Tibial nerve (tissue), 4 donors: Measurements from ENCODE around the gene UBTD1. TPM values are rescaled to one million over a fixed set of nuclear protein-coding genes. Genes with fewer than 3 reads are reported as not detected.
A peak's percentile ranks its signal among the peaks of the same experiment; 100 is the strongest.

ENCODE experiments used
- DNase-seq, 2 donors: peaks; one replicate each; pipeline ENCODE4 v3.0.0-alpha.2; 2019; ENCODE audit warnings: low spot score in 2 of 2
- H3K27ac ChIP-seq, 4 donors: fragments of 200-600 bp; sonication (generic) in 3 of 4; one replicate each; pipeline ENCODE4 v1.5.1; 2017 to 2019; ENCODE audit warnings: mild to moderate bottlenecking in 1 of 4
- H3K27me3 ChIP-seq, 2 donors: fragments of 200-600 bp; sonication (generic) in 1 of 2; one replicate each; pipeline versions ENCODE4 v1.5.1 to v1.6.0; 2017 to 2019
- H3K36me3 ChIP-seq, 3 donors: fragments of 200-600 bp; sonication (generic); one replicate each; pipeline ENCODE4 v1.5.1; 2018 to 2019
- H3K4me1 ChIP-seq, 4 donors: fragments of 200-600 bp; sonication (generic) in 3 of 4; one replicate each; pipeline ENCODE4 v1.5.1; 2017 to 2019
- H3K4me3 ChIP-seq, 4 donors: fragments of 200-600 bp; sonication (generic) in 3 of 4; one replicate each; pipeline ENCODE4 v1.5.1; 2017 to 2019; ENCODE audit warnings: mild to moderate bottlenecking in 1 of 4, moderate library complexity in 1 of 4
- H3K9me3 ChIP-seq, 4 donors: fragments of 200-600 bp; sonication (generic) in 3 of 4; one replicate each; pipeline ENCODE4 v1.5.1; 2017 to 2019
- EP300 ChIP-seq, 2 donors: sonication (generic); formaldehyde crosslinking; IDR thresholded peaks; one replicate each; pipeline ENCODE4 v1.6.1; 2017; ENCODE audit warnings: antibody characterized with exemption in 2 of 2, mild to moderate bottlenecking in 1 of 2
- POLR2A ChIP-seq, 2 donors: fragments of 450-650 bp; IDR thresholded peaks; one replicate each; pipeline ENCODE4 v1.6.1; 2017; ENCODE audit warnings: antibody characterized with exemption in 2 of 2, mild to moderate bottlenecking in 2 of 2, moderate library complexity in 2 of 2
- WGBS, 2 donors: methylation state at CpG; one replicate each; pipeline ENCODE4 v1.1.5; 2018; 5-methylcytosine and 5-hydroxymethylcytosine counted together
- total RNA-seq, 4 donors: library from RNA; depleted of rRNA; stranded (reverse); fragments of >200 nt; gene quantifications; one replicate each; pipeline ENCODE4 v1.1.0, GENCODE V29; 2016
- TF ChIP-seq, protein P1 (sequence below), 5 experiments: fragments of 200-600 bp in 3 of 5; fragments of 450-650 bp in 2 of 5; sonication (generic) in 3 of 5; IDR thresholded peaks; one replicate each; pipeline ENCODE4 v1.5.1; 2016 to 2019; ENCODE audit warnings: antibody characterized with exemption in 5 of 5, mild to moderate bottlenecking in 3 of 5, moderate library complexity in 2 of 5

Gene UBTD1
- total RNA-seq, 4 donors from 2014 or later: 9.4 to 17.1 (median 16.5) TPM

DNA sequence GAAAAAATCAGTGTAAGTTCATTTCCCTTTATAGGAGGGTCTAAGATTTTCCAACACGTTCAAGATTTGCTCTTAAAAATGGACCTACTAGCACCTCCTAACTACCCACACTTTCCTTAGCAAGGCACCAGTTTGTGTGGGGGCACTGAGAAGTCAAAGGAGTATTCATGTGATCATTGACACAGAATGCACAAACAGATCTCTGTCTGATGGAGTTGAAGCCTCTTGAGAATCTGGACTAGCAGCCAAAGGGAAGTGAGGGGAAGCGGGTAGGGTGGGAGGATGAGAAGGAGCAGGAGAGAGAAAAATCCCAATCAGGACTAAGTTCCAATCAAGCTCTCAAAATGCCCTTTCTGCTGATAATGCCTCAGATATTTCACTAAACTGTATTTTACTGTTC is 4.6 kb upstream of the UBTD1 start:
- Histone ChIP-seq H3K4me1 (peaks cover 0 to 72% (median 31%) of the 10 kb centered on the region in 4 donors), H3K27ac (peak overlapping the region in 2 of 4 donors; percentile 68 to 73), H3K9me3 (no peaks in the 10 kb centered on the region), H3K36me3 (peaks cover 0 to 3% (median 0%) of the 10 kb centered on the region in 3 donors), H3K4me3 (no peak overlapping the region), H3K27me3 (no peaks in the 10 kb centered on the region)
- 15 to 18% methylated on average over 2 of the region's 2 CpGs for WGBS, 2 donors
- no peak for TF ChIP-seq POLR2A (IDR thresholded peaks at IDR 0.05)
- TF ChIP-seq, protein P1, sequence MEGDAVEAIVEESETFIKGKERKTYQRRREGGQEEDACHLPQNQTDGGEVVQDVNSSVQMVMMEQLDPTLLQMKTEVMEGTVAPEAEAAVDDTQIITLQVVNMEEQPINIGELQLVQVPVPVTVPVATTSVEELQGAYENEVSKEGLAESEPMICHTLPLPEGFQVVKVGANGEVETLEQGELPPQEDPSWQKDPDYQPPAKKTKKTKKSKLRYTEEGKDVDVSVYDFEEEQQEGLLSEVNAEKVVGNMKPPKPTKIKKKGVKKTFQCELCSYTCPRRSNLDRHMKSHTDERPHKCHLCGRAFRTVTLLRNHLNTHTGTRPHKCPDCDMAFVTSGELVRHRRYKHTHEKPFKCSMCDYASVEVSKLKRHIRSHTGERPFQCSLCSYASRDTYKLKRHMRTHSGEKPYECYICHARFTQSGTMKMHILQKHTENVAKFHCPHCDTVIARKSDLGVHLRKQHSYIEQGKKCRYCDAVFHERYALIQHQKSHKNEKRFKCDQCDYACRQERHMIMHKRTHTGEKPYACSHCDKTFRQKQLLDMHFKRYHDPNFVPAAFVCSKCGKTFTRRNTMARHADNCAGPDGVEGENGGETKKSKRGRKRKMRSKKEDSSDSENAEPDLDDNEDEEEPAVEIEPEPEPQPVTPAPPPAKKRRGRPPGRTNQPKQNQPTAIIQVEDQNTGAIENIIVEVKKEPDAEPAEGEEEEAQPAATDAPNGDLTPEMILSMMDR (IDR thresholded peaks at IDR 0.05): no peak
- peak in 1 of 2 donors; percentile 32 for TF ChIP-seq EP300 (IDR thresholded peaks at IDR 0.05)
- no peak for DNase-seq

DNA sequence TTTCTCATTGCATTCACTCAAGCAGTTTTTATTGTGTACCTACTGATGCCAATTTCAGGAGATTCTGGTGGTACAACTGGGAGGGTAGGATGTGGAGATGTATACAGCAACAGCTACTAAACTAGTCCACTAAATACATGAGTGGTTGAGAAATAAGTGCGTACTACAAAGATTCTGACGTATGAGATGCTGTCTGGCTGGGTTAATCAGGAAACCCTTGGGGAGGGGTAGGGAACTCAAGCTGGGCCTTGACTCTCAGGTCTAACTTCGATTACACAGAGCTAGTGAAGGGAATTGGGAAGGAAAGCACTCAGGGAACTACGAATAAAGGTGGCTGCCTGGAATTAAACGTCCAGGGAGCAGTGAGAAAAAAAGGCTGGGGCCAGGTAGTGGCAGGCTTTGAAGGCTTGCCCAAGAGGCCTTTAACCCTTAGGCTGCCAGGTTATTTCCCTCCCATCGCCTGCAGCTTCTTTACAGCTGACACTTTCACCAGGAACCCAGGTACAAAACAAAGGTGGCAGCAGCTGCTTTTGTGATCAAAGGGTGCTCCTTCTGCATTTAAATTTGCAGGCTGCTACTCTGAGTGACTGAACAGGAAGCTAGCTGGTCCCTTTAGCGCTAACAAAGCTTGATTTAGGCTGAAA is 3.7 kb upstream of the UBTD1 start:
- peak overlapping the region in 2 of 4 donors; percentile 68 to 73 for H3K27ac ChIP-seq
- no peak for DNase-seq
- TF ChIP-seq POLR2A (IDR thresholded peaks at IDR 0.05) (no peak), EP300 (IDR thresholded peaks at IDR 0.05) (no peak)
- TF ChIP-seq, protein P1 (IDR thresholded peaks at IDR 0.05): no peak
- no peaks in the 10 kb centered on the region for H3K9me3 ChIP-seq
- no peak overlapping the region for H3K4me3 ChIP-seq
- 36 to 40% methylated on average over 7 of the region's 7 CpGs for WGBS, 2 donors
- peaks cover 0 to 3% (median 0%) of the 10 kb centered on the region in 3 donors for H3K36me3 ChIP-seq
- no peaks in the 10 kb centered on the region for H3K27me3 ChIP-seq
- H3K4me1 ChIP-seq: peaks cover 0 to 66% (median 32%) of the 10 kb centered on the region in 4 donors

DNA sequence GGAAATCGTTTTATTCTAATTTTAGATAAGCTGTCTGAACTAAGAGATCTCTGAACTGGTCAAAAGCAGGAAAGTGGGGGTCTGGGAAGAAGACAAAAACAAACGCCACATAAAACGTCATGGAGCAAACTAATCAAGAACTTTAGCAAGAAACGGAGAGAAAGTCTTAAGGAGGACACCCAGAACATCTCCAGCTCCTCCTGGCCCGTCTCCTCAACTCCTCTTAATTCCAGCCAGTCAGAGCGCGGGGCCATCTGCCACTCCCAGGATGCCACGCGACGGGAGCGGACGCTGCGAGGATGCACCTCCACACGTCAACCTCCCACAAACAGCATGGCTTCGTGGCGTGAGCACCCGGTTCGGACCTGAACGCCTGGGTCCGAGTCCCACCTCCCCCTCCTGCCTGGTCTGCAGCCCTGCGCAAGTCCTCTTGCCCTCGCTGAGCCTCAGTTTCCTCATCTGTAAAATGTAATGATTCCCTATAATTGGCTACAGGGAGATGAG is 1.1 kb upstream of the UBTD1 start:
- Histone ChIP-seq H3K27me3 (no peaks in the 10 kb centered on the region), H3K9me3 (no peaks in the 10 kb centered on the region), H3K4me3 (peak overlapping the region; percentile 72 to 94 (median 90)), H3K27ac (peak overlapping the region; percentile 69 to 96 (median 94)), H3K4me1 (peaks cover 0 to 59% (median 28%) of the 10 kb centered on the region in 4 donors), H3K36me3 (peaks cover 0 to 3% (median 0%) of the 10 kb centered on the region in 3 donors)
- TF ChIP-seq EP300 (IDR thresholded peaks at IDR 0.05): no peak
- TF ChIP-seq, protein P1 (IDR thresholded peaks at IDR 0.05): no peak
- no peak for TF ChIP-seq POLR2A (IDR thresholded peaks at IDR 0.05)
- peak; percentile 65 to 71 for DNase-seq
- WGBS, 2 donors: 0 to 1% methylated on average over 21 to 22 of the region's 22 CpGs

DNA sequence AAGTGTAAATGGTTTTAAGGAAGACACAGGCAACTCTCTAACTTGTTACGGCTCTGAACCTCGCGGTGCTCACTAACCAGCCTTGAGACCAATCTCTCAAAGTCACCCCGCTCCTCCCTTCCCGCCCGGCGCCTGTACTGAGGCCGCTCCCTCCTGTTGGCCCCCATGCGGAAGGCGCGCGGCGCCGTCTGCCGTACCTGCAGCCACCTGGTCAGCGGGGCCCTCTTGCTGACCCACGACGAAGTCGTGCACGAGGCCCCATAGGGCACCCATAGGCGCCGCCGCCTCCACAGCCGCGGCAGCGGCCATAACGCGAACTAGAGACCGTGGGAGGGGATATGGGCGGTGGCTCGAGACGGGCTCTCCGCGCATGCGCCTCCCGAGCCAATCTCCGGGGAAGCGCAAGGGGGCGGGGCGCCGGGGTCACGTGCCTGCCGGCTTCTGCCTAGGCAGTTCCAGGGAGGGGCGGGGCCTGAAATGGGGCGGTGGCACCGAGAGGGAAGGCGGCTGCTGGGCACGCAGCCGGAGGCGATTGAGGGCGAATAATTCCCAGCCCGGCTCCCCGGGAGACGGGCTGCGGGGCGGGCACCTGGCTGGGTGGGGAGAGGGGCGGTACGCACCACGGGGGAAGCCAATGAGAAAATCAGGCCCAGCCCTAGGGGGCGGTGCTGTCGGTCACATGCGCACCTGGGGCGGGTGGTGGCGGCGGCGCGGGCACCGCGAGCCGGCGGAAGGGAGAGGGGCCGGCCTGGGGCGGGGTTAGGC is 466 bp upstream of the UBTD1 start, which contains the start of gene MMS19:
Gene MMS19 (minus strand): TSS at position 347 of the 765 bp plus-strand sequence. CDS start 38 bp downstream, at position 309.
- TF ChIP-seq POLR2A (IDR thresholded peaks at IDR 0.05) (peak; percentile 70 to 77), EP300 (IDR thresholded peaks at IDR 0.05) (peak; percentile 88 to 97)
- TF ChIP-seq, protein P1 (IDR thresholded peaks at IDR 0.05): peak in 2 of 5 experiments; percentile 21 to 48
- DNase-seq: peak; percentile 99 to 100
- Histone ChIP-seq H3K4me3 (peak within 1 kb of the TSS; percentile 72 to 94 (median 90)), H3K27me3 (no peaks in the 10 kb centered on the region), H3K27ac (peak within 1 kb of the TSS; percentile 69 to 96 (median 94)), H3K9me3 (no peaks in the 10 kb centered on the region), H3K36me3 (peaks cover 0 to 2% (median 0%) of the 10 kb centered on the region in 3 donors), H3K4me1 (peaks cover 0 to 55% (median 28%) of the 10 kb centered on the region in 4 donors)
- 1% methylated on average over 37 to 64 of the region's 73 CpGs for WGBS, 2 donors
